Ovary (tissue), 3 donors: Measurements from ENCODE around the gene MAPKAP1.

Experiments used
- CTCF ChIP-seq, 3 donors: fragments of 450-650 bp in 2 of 3; fragments of 200-600 bp in 1 of 3; IDR thresholded peaks; one replicate each; pipeline versions ENCODE4 v1.5.1 to v1.8.0; 2016 to 2022; ENCODE audit warnings: antibody characterized with exemption in 3 of 3, mild to moderate bottlenecking in 1 of 3
- POLR2A ChIP-seq: fragments of 450-650 bp; IDR thresholded peaks from one replicate; pipeline ENCODE4 v1.6.1; 2017; ENCODE audit warnings: antibody characterized with exemption, mild to moderate bottlenecking, moderate library complexity
- donor health status: DM: no; HTN: no; CAD: no.

GRCh38 chr9:125749287-125749935, 42.4 kb upstream of the MAPKAP1 start:
- TF ChIP-seq CTCF (IDR thresholded peaks at IDR 0.05), result no peak
- no peak for TF ChIP-seq POLR2A
